ENCODE results near the gene CD2AP. TPM values are rescaled to one million over a fixed set of nuclear protein-coding genes. Genes with fewer than 3 reads are reported as not detected.

Gene CD2AP
- total and polyA plus RNA-seq, 4 donors = 14.2 to 104 (median 21.7) TPM

DNA sequence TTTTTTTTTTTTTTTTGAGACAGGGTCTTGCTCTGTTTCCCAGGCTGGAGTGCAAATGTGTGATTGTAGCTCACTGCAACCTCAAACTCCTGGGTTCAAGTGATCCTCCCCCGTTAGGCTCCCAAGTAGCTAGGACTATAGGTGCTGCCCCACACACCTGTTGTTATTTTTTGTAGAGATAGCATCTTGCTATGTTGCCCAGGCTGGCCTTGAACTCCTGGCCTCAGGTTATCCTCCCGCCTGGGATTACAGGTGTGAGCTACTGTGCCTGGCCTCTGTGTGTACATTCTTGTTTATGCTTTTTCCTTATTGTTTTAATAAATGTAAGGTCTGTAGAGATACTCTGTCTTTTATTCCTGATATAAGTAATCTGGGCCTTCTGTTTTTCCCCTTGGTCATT is 14.8 kb downstream of the CD2AP start:
- 98% methylated on average over 2 of the region's 2 CpGs for WGBS, 2 donors
- peaks cover 0 to 2% (median 0%) of the 10 kb centered on the region in 5 donors for H3K4me1 ChIP-seq (ENCODE audit: control insufficient read depth in 5 of 5, insufficient read depth in 5 of 5, low read length in 5 of 5)
- peaks cover 0 to 2% (median 0%) of the 10 kb centered on the region in 4 donors for H3K36me3 ChIP-seq (ENCODE audit: control insufficient read depth in 4 of 4, insufficient read depth in 4 of 4, low read length in 4 of 4)
- TF ChIP-seq, protein P1, sequence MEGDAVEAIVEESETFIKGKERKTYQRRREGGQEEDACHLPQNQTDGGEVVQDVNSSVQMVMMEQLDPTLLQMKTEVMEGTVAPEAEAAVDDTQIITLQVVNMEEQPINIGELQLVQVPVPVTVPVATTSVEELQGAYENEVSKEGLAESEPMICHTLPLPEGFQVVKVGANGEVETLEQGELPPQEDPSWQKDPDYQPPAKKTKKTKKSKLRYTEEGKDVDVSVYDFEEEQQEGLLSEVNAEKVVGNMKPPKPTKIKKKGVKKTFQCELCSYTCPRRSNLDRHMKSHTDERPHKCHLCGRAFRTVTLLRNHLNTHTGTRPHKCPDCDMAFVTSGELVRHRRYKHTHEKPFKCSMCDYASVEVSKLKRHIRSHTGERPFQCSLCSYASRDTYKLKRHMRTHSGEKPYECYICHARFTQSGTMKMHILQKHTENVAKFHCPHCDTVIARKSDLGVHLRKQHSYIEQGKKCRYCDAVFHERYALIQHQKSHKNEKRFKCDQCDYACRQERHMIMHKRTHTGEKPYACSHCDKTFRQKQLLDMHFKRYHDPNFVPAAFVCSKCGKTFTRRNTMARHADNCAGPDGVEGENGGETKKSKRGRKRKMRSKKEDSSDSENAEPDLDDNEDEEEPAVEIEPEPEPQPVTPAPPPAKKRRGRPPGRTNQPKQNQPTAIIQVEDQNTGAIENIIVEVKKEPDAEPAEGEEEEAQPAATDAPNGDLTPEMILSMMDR (IDR thresholded peaks at IDR 0.05; ENCODE audit: control extremely low read depth, extremely low read depth) = no peak
- H3K27me3 ChIP-seq (ENCODE audit: control insufficient read depth in 3 of 3, insufficient read depth in 3 of 3, low read length in 2 of 3) = no peaks in the 10 kb centered on the region
- H3K4me3 ChIP-seq = no peak overlapping the region
- no peak for ATAC-seq (ENCODE audit: insufficient read depth, low FRiP score)
- H3K9me3 ChIP-seq (ENCODE audit: control insufficient read depth in 4 of 4, insufficient read depth in 3 of 4, low read length in 3 of 4) = no peaks in the 10 kb centered on the region
- DNase-seq = no peak
- no peak overlapping the region for H3K9ac ChIP-seq (ENCODE audit: insufficient read depth in 1 of 2, low read length in 2 of 2)
- H3K27ac ChIP-seq (ENCODE audit: low read depth in 1 of 2, low read length in 1 of 2) = no peak overlapping the region

- DNase-seq (no peak), ATAC-seq (ENCODE audit: insufficient read depth, low FRiP score) (no peak)
- TF ChIP-seq, protein P1 (IDR thresholded peaks at IDR 0.05; ENCODE audit: control extremely low read depth, extremely low read depth) = no peak
- peaks cover 0 to 2% (median 0%) of the 10 kb centered on the region in 4 donors for H3K36me3 ChIP-seq (ENCODE audit: control insufficient read depth in 4 of 4, insufficient read depth in 4 of 4, low read length in 4 of 4)
- H3K27me3 ChIP-seq (ENCODE audit: control insufficient read depth in 3 of 3, insufficient read depth in 3 of 3, low read length in 2 of 3) = no peaks in the 10 kb centered on the region
- WGBS, 2 donors = 95 to 97% methylated on average over 8 of the region's 8 CpGs
- H3K4me1 ChIP-seq (ENCODE audit: control insufficient read depth in 5 of 5, insufficient read depth in 5 of 5, low read length in 5 of 5) = peaks cover 0 to 3% (median 0%) of the 10 kb centered on the region in 5 donors
- no peak overlapping the region for H3K27ac ChIP-seq (ENCODE audit: low read depth in 1 of 2, low read length in 1 of 2)
- no peaks in the 10 kb centered on the region for H3K9me3 ChIP-seq (ENCODE audit: control insufficient read depth in 4 of 4, insufficient read depth in 3 of 4, low read length in 3 of 4)
- H3K4me3 ChIP-seq = no peak overlapping the region
- no peak overlapping the region for H3K9ac ChIP-seq (ENCODE audit: insufficient read depth in 1 of 2, low read length in 2 of 2)
These were observed 17.6 kb downstream of the CD2AP start for GRCh38 chr6:47495207-47495606.

- Histone ChIP-seq H3K9me3 (ENCODE audit: control insufficient read depth in 4 of 4, insufficient read depth in 3 of 4, low read length in 3 of 4) (no peaks in the 10 kb centered on the region), H3K27ac (ENCODE audit: low read depth in 1 of 2, low read length in 1 of 2) (no peak overlapping the region), H3K4me1 (ENCODE audit: control insufficient read depth in 5 of 5, insufficient read depth in 5 of 5, low read length in 5 of 5) (peaks cover 0 to 6% (median 0%) of the 10 kb centered on the region in 5 donors), H3K9ac (ENCODE audit: insufficient read depth in 1 of 2, low read length in 2 of 2) (no peak overlapping the region), H3K4me3 (no peak overlapping the region), H3K36me3 (ENCODE audit: control insufficient read depth in 4 of 4, insufficient read depth in 4 of 4, low read length in 4 of 4) (peaks cover 0 to 2% (median 0%) of the 10 kb centered on the region in 4 donors), H3K27me3 (ENCODE audit: control insufficient read depth in 3 of 3, insufficient read depth in 3 of 3, low read length in 2 of 3) (no peaks in the 10 kb centered on the region)
- DNase-seq (no peak), ATAC-seq (ENCODE audit: insufficient read depth, low FRiP score) (no peak)
- WGBS, 2 donors = 40 to 51% methylated on average over 2 of the region's 2 CpGs
- TF ChIP-seq, protein P1 (IDR thresholded peaks at IDR 0.05; ENCODE audit: control extremely low read depth, extremely low read depth) = no peak
These were observed 18.5 kb downstream of the CD2AP start for GRCh38 chr6:47495954-47496545.

All from lung (tissue), 12 donors.